Left cardiac atrium (tissue), 4 donors: ENCODE results near the gene SLC18B1. TPM values are rescaled to one million over a fixed set of nuclear protein-coding genes. Genes with fewer than 3 reads are reported as not detected.
A peak's percentile ranks its signal among the peaks of the same experiment; 100 is the strongest.

Experiments
- ATAC-seq, 2 donors: fragments of 200-7000 bp; cut with Tn5 transposase; one replicate each; pipeline ENCODE4 v1.9.1; 2020; ENCODE audit warnings: mild to moderate bottlenecking in 2 of 2, moderate library complexity in 2 of 2
- DNase-seq: peaks from one replicate; pipeline ENCODE4 v3.0.0-alpha.2; 2020
- intact Hi-C, 2 donors: fragments of 100-400 bp; cut with DNase I; formaldehyde crosslinking; loops; one replicate each; pipeline versions ENCODE4 v1.14.1 to v1.15.1; 2022 to 2023
- total RNA-seq, 2 donors: library from RNA; stranded (reverse); fragmentation: NEBNext Ultra II Directional; extraction: Animal tissue kit (Norgen Biotek cat#: 25700); gene quantifications; one replicate each; pipeline ENCODE4 v1.2.1, GENCODE V29; 2021
- donor health status: DM: no; HTN: yes; CAD: no.
- donor health status: DM: no; HTN: yes; CAD: no; lungs with severe emphysema.
- donor health status: DM: yes; HTN: yes; CAD: no.
- donor health status: Dilated cardiomyopathy.

Gene SLC18B1
- total RNA-seq, 2 donors from 2014 or later, result 5.4 to 5.9 TPM

GRCh38 chr6:132752255-132752654 lies 46.2 kb downstream of the SLC18B1 start:
- ATAC-seq (no peak), DNase-seq (no peak)
- intact Hi-C loops, result no loop called here

GRCh38 chr6:132751828-132752227 lies 46.6 kb downstream of the SLC18B1 start:
- intact Hi-C loops, result no loop called here
- no peak for ATAC-seq
- no peak for DNase-seq

- no peak for DNase-seq
- ATAC-seq, result no peak
These were observed 47.1 kb downstream of the SLC18B1 start for GRCh38 chr6:132751306-132751705.

GRCh38 chr6:132750455-132751248 lies 47.8 kb downstream of the SLC18B1 start:
- DNase-seq (no peak), ATAC-seq (no peak)
- intact Hi-C loops, result no loop called here

More at GRCh38 chr6:132751306-132751705, 47.1 kb downstream of the SLC18B1 start:
- intact Hi-C loops, result no loop called here

DNA sequence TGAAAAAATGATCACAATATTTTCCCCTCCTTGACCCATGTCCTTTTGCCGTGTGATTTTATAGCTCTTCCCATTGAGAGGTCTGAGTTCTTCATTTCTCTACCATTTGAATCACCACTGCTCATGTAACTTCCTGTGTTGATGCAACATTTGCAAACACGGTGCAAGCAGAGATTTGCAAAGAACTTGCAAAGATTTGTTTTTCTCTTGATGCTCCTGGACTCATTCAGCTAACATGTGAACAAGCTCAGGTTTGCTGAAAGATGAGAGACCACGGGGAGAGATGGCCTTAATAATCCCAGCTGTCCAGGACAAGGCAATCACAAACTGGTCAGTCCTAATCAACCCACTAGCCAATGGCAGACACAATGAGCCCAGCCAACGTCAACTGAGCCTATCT lies 49.3 kb downstream of the SLC18B1 start:
- no peak for ATAC-seq
- DNase-seq, result no peak
- intact Hi-C loops, result no loop called here

DNA sequence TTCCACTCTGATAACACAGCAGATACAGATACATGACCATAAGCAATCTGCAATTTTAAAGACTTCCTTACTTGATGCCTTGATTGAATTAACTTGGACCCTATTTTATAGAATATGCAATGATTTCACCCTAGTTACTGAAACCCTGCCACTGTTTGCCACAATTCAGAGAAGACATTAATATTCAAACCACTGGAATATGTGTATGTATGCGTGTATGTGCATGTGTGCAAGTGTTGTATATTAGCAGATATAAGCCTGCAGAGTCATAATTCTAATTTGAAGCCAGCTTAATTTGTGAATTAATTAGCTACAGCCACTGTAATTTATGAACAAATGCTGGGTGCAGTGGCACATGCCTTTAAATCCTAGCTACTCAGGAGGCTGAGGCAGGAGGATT lies 50.0 kb downstream of the SLC18B1 start:
- ATAC-seq (no peak), DNase-seq (no peak)
- intact Hi-C loops, result no loop called here

GRCh38 chr6:132746048-132746447 lies 52.4 kb downstream of the SLC18B1 start:
- DNase-seq (no peak), ATAC-seq (no peak)
- intact Hi-C loops, result no loop called here

DNA sequence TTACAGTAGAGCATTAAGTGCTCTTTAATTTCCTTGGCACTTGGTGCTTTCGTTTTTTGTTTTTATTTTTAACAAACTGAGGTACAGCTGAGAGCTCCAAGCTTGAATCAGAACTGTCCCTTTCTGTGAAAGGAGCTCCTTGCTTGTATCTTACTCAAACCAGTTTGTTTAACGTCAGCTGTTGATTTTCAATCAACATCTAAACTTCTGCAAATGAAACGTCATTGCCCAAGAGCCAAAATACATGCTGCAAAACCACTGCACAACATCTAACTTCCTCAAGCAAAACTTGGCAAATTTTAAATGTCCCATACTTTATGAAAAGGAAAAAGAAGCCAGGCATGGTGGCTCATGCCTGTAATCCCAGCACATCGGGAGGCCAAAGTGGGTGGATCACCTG lies 55.9 kb downstream of the SLC18B1 start:
- intact Hi-C loops, result no loop called here
- ATAC-seq, result peak in 1 of 2 donors; percentile 12
- no peak for DNase-seq

- intact Hi-C loops, result no loop called here
- ATAC-seq (peak in 1 of 2 donors; percentile 55), DNase-seq (no peak)
These were observed 57.2 kb downstream of the SLC18B1 start for GRCh38 chr6:132741281-132741680.

DNA sequence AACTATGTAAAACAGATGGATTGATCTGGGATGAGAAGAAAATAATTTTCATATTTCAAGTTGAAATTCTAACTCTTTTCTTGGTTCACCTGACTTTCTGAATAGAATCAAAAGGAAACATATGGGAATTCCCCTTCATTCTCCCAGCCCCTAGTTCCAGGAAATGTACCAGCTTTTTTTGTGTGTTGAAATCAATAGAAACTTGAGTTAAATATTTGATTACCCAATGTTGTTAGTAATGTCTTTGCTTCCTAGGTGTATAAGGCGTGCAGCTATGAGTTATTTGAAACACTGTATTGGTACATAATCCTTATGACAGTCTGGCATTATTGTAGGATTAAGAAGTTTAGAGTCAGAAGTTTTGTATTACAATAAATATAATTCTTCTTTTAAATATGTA lies 62.2 kb downstream of the SLC18B1 start:
- no peak for DNase-seq
- peak in 1 of 2 donors; percentile 47 for ATAC-seq
- intact Hi-C loops, result no loop called here

- intact Hi-C loops, result no loop called here
- ATAC-seq (peak in 1 of 2 donors; percentile 82), DNase-seq (no peak)
These were observed 63.7 kb downstream of the SLC18B1 start for GRCh38 chr6:132734694-132735236.

- intact Hi-C loops, result no loop called here
- ATAC-seq, result no peak
These were observed 64.6 kb downstream of the SLC18B1 start for GRCh38 chr6:132733814-132734213.

DNA sequence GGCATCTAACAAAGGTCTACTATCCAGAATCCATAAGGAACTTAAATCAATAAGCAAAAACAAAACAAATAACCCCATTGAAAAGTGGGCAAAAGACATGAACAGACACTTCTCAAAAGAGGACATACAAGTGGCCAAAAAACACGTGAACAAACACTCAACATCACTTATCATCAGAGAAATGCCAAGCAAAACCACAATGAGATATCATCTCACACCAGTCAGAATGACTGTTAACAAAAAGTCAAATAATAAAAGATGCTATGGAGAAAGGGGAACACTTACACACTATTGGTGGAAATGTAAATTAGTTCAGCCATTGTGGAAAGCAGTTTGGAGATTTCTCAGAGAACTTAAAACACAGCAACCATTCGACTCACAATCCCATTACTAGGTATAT lies 65.2 kb downstream of the SLC18B1 start:
- ATAC-seq, result no peak
- intact Hi-C loops, result no loop called here

More at GRCh38 chr6:132733814-132734213, 64.6 kb downstream of the SLC18B1 start:
- DNase-seq, result no peak

DNA sequence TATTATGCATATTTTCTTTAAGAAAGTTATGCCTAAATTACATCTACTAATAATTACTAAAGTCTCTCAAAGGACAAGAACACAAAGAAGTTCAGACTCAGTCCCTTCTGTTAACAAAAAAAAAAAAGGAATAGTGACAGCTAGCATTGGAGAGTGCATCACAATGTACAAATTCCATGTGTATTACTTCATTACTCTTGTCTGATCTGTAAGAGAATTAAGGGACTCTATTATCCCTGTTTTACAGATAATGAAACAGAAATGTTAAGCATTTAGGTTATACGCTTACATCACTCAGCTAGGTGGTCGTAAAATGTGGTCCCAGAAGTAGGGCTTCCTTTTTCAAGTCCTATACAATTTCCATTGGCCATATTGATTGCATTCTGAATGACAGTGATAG lies 67.4 kb downstream of the SLC18B1 start:
- intact Hi-C loops, result no loop called here
- ATAC-seq (no peak), DNase-seq (no peak)

More for the DNA sequence above, 65.2 kb downstream of the SLC18B1 start:
- DNase-seq, result no peak

GRCh38 chr6:132730560-132730959 lies 67.9 kb downstream of the SLC18B1 start:
- ATAC-seq (no peak), DNase-seq (no peak)
- intact Hi-C loops, result no loop called here

DNA sequence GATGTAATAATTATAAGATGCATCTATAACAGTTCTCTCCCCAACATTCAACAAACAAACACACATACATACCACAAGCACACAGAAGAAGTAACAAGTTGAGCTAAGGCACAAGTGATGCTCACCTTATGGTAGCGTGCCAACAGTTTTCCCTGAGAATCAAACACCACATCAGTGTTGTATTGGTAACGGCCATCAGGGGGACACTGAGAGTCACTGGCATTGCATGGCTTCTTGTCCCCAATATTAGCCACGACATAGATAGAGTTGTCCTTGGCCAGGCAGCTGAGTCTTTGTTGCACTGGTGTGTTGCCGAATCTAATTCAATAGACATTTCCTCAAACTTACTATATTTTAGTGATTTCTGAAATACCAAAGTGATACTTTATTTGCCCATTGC lies 69.8 kb downstream of the SLC18B1 start:
- intact Hi-C loops, result no loop called here
- no peak for ATAC-seq
- no peak for DNase-seq

GRCh38 chr6:132726608-132726975 lies 71.8 kb downstream of the SLC18B1 start:
- DNase-seq (no peak), ATAC-seq (no peak)
- intact Hi-C loops, result no loop called here

GRCh38 chr6:132725947-132726607 lies 72.4 kb downstream of the SLC18B1 start:
- DNase-seq (no peak), ATAC-seq (no peak)
- intact Hi-C loops, result no loop called here

GRCh38 chr6:132725471-132725870 lies 73.0 kb downstream of the SLC18B1 start:
- DNase-seq (no peak), ATAC-seq (no peak)
- intact Hi-C loops, result no loop called here

- intact Hi-C loops, result no loop called here
- no peak for ATAC-seq
These were observed 78.5 kb downstream of the SLC18B1 start for GRCh38 chr6:132719736-132720448.

More at GRCh38 chr6:132719736-132720448, 78.5 kb downstream of the SLC18B1 start:
- no peak for DNase-seq
